Parathyroid adenoma (tissue), 2 donors: Measurements from ENCODE around the gene PAGR1.

Source experiments
- H2AFZ ChIP-seq: fragments of 300-600 bp; sonication (generic); one replicate; pipeline ENCODE4 v1.7.0; 2017; ENCODE audit warnings: antibody characterized with exemption, mild to moderate bottlenecking
- H3K27ac ChIP-seq: fragments of 300-600 bp; sonication (generic); one replicate; pipeline ENCODE4 v1.7.0; 2017
- H3K27me3 ChIP-seq: fragments of 300-600 bp; sonication (generic); one replicate; pipeline ENCODE4 v1.7.0; 2017; ENCODE audit warnings: low read length; ENCODE audit not compliant: control insufficient read depth, insufficient read depth
- H3K36me3 ChIP-seq: fragments of 300-600 bp; sonication (generic); one replicate; pipeline ENCODE4 v1.7.0; 2017; ENCODE audit warnings: low read length; ENCODE audit not compliant: control insufficient read depth, insufficient read depth
- H3K4me1 ChIP-seq: fragments of 300-600 bp; sonication (generic); one replicate; pipeline ENCODE4 v1.7.0; 2017; ENCODE audit warnings: control low read depth
- H3K4me2 ChIP-seq: fragments of 300-600 bp; sonication (generic); one replicate; pipeline ENCODE4 v1.7.0; 2017; ENCODE audit warnings: low read length
- H3K4me3 ChIP-seq: fragments of 300-600 bp; sonication (generic); one replicate; pipeline ENCODE4 v1.7.0; 2017; ENCODE audit warnings: low read depth, low read length
- H3K79me2 ChIP-seq: fragments of 300-600 bp; sonication (generic); one replicate; pipeline ENCODE4 v1.7.0; 2017; ENCODE audit warnings: control low read depth
- H3K9ac ChIP-seq: fragments of 300-600 bp; sonication (generic); one replicate; pipeline ENCODE4 v1.7.0; 2017; ENCODE audit warnings: mild to moderate bottlenecking
- H3K9me3 ChIP-seq: fragments of 300-600 bp; sonication (generic); one replicate; pipeline ENCODE4 v1.7.0; 2017; ENCODE audit warnings: low read length; ENCODE audit not compliant: control insufficient read depth
- TF ChIP-seq, protein P1 (sequence below): fragments of 300-600 bp; sonication (generic); IDR thresholded peaks from one replicate; pipeline ENCODE4 v1.7.0; 2017; ENCODE audit warnings: antibody characterized with exemption, mild to moderate bottlenecking
- donor health status: primary hyperparathyroidism.

The PAGR1 gene

DNA sequence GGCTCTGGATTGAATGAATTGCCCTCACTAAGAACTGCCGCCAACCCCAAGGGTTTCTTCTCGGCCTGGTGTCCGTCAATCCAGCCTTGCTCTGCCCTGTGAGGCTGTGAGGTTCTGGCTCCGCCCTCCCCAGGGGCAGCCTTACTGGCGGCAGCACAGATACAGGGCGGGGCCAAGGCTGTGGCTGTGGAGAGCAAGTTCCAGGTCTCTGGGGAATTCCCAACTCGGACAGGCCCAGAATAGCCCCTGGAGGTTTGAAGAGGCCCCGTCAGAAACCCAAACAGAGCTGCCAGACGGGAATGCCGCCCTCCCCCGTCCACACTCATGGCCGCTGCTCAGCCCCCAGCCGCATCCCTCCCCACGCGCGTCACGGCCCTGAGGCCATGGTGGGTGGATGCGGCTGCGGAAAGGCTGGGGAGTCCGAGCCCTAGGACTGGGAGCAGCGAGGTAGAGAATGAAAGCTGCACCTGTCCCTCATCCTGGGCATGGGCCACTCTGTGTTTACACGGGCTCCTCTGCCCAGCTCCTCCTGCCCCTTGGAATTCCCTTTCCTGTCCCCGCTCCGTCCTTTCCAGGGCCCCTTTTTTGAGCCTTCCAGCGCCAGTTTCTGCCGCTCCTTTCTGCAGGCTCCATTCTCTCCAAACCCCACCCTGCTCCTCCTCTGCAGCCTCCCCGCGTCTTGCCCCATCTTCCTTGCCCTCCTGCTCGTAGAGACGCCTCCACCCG is 4.6 kb upstream of the PAGR1 start:
- H3K9me3 ChIP-seq, result no peaks in the 10 kb centered on the region
- H3K36me3 ChIP-seq, result no peaks in the 10 kb centered on the region
- H3K4me2 ChIP-seq, result peak overlapping the region; percentile 89
- TF ChIP-seq, protein P1, sequence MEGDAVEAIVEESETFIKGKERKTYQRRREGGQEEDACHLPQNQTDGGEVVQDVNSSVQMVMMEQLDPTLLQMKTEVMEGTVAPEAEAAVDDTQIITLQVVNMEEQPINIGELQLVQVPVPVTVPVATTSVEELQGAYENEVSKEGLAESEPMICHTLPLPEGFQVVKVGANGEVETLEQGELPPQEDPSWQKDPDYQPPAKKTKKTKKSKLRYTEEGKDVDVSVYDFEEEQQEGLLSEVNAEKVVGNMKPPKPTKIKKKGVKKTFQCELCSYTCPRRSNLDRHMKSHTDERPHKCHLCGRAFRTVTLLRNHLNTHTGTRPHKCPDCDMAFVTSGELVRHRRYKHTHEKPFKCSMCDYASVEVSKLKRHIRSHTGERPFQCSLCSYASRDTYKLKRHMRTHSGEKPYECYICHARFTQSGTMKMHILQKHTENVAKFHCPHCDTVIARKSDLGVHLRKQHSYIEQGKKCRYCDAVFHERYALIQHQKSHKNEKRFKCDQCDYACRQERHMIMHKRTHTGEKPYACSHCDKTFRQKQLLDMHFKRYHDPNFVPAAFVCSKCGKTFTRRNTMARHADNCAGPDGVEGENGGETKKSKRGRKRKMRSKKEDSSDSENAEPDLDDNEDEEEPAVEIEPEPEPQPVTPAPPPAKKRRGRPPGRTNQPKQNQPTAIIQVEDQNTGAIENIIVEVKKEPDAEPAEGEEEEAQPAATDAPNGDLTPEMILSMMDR, result no peak
- H2AFZ ChIP-seq, result peak overlapping the region; percentile 86
- H3K4me1 ChIP-seq, result peaks cover 27% of the 10 kb centered on the region
- peaks cover 6% of the 10 kb centered on the region for H3K79me2 ChIP-seq
- peak overlapping the region; percentile 53 for H3K4me3 ChIP-seq
- H3K27me3 ChIP-seq, result no peaks in the 10 kb centered on the region
- peak overlapping the region; percentile 57 for H3K9ac ChIP-seq
- H3K27ac ChIP-seq, result peak overlapping the region; percentile 95

DNA sequence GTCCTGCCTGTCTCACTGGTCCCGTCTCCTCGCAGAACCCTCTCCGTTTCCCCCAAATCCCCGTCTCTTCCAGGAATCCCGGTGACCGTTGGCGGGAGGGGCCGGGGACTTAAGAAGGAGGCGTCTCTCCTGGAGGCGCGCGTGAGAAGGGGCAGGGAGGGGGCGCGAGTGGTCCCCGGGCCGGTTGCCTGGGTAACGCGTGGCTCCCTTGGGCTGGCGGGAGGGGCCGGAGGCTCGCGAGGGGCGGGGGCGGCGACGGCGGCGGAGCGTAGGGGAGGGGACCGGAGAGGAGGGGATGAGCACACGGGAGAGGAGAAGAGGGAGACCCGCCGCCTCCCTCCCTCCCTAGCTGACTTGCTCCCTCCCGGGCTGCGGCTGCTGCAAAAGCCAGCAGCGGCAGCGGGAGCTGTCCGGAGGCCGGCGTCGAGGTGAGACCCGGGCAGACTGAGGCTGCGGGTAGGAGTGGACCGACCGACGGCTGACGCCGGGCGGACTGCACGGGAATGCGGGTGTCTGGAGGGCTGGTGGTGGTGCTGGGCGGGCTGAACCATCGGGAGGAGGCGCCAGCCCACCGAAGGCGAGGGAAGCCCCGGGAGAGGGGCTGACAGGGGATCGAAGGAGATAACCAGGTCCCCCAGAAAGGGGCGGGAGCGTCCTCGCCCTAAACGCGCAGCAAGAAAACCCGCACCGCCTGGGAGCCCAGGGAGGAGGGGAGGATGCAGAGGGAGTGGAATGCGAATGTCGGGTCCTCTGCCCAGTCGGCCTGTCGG is 3.9 kb upstream of the PAGR1 start, which contains the start of gene PRRT2:
Gene PRRT2, plus strand, starts transcription at position 298 of the 770 bp plus-strand sequence. CDS start 862 bp downstream, outside the sequence.
- H3K4me3 ChIP-seq, result peak within 1 kb of the TSS; percentile 53
- TF ChIP-seq, protein P1, result no peak
- H3K4me1 ChIP-seq, result peaks cover 27% of the 10 kb centered on the region
- no peaks in the 10 kb centered on the region for H3K9me3 ChIP-seq
- peaks cover 9% of the 10 kb centered on the region for H3K79me2 ChIP-seq
- peak within 1 kb of the TSS; percentile 57 for H3K9ac ChIP-seq
- no peaks in the 10 kb centered on the region for H3K27me3 ChIP-seq
- H3K36me3 ChIP-seq, result no peaks in the 10 kb centered on the region
- peak within 1 kb of the TSS; percentile 95 for H3K27ac ChIP-seq
- peak within 1 kb of the TSS; percentile 89 for H3K4me2 ChIP-seq
- peak within 1 kb of the TSS; percentile 86 for H2AFZ ChIP-seq

DNA sequence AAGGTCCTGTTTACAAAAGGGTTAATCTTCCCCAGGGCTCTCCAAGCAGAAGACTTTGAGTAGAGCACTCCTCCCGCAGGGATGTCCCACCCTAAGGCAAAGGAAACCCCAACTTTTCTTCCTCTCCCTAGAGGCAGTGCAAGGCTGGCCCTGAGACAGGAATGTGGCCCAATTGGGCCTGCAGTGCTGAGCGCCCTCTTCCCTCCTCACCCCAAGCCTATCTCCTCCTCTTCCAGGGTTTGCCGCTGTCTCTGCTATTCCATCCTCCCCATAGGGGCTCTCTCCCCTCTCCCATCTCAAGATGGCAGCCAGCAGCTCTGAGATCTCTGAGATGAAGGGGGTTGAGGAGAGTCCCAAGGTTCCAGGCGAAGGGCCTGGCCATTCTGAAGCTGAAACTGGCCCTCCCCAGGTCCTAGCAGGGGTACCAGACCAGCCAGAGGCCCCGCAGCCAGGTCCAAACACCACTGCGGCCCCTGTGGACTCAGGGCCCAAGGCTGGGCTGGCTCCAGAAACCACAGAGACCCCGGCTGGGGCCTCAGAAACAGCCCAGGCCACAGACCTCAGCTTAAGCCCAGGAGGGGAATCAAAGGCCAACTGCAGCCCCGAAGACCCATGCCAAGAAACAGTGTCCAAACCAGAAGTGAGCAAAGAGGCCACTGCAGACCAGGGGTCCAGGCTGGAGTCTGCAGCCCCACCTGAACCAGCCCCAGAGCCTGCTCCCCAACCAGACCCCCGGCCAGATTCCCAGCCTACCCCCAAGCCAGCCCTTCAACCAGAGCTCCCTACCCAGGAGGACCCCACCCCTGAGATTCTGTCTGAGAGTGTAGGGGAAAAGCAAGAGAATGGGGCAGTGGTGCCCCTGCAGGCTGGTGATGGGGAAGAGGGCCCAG is 3.0 kb upstream of the PAGR1 start:
- TF ChIP-seq, protein P1, result no peak
- peak overlapping the region; percentile 53 for H3K4me3 ChIP-seq
- peak overlapping the region; percentile 89 for H3K4me2 ChIP-seq
- peak overlapping the region; percentile 86 for H2AFZ ChIP-seq
- H3K27ac ChIP-seq, result peak overlapping the region; percentile 95
- H3K27me3 ChIP-seq, result no peaks in the 10 kb centered on the region
- no peaks in the 10 kb centered on the region for H3K9me3 ChIP-seq
- H3K4me1 ChIP-seq, result peaks cover 27% of the 10 kb centered on the region
- peaks cover 10% of the 10 kb centered on the region for H3K79me2 ChIP-seq
- H3K36me3 ChIP-seq, result no peaks in the 10 kb centered on the region
- H3K9ac ChIP-seq, result peak overlapping the region; percentile 57

DNA sequence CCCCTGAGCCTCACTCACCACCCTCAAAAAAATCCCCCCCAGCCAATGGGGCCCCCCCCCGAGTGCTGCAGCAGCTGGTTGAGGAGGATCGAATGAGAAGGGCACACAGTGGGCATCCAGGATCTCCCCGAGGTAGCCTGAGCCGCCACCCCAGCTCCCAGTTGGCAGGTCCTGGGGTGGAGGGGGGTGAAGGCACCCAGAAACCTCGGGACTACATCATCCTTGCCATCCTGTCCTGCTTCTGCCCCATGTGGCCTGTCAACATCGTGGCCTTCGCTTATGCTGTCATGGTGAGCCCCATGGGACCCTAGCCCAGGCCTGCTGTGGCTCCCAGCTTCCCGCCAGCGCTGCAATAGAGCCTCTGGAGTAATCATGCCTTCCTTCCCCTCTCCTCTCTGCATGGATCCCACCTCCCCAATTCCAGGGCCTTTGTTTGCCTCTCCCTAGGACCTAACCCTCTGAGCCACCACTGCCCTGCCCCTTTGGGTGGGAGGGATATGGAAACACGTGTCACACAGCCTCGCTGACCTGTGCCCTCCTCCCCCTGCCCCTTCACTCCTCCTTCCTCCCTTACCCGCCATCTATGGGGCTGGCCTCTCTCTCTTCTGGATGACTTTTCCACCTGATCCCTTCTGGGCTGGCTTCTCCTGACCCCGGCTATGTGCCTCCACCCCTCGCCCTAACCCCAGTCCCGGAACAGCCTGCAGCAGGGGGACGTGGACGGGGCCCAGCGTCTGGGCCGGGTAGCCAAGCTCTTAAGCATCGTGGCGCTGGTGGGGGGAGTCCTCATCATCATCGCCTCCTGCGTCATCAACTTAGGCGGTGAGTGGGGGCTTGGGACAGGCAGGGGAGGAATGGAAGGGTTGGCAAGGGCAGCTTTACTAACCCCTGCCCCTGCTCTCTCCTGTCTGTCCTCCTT is 2.0 kb upstream of the PAGR1 start:
- H3K9ac ChIP-seq, result no peak overlapping the region
- H3K36me3 ChIP-seq, result no peaks in the 10 kb centered on the region
- peaks cover 21% of the 10 kb centered on the region for H3K4me1 ChIP-seq

More for the DNA sequence above, 2.0 kb upstream of the PAGR1 start:
- TF ChIP-seq, protein P1, result no peak
- H3K4me3 ChIP-seq, result no peak overlapping the region
- H3K9me3 ChIP-seq, result no peaks in the 10 kb centered on the region
- H3K4me2 ChIP-seq, result no peak overlapping the region
- peak overlapping the region; percentile 95 for H3K27ac ChIP-seq
- H2AFZ ChIP-seq, result no peak overlapping the region
- H3K79me2 ChIP-seq, result peaks cover 12% of the 10 kb centered on the region
- H3K27me3 ChIP-seq, result no peaks in the 10 kb centered on the region
